ENCODE results near the gene PSMB9.
"Not testable (repeated sequence)": the region's sequence is repeated elsewhere in the genome, so short reads cannot be mapped to it uniquely, and the experiment has no call there.

The PSMB9 gene

GRCh38 chr6:32853541-32854375 lies at the start of gene PSMB9, which contains the start of gene TAP1:
Gene PSMB9, plus strand, starts transcription at chr6:32854192. Its CDS starts 38 bp downstream, at chr6:32854230.
Gene TAP1, minus strand, starts transcription at chr6:32853704. Its CDS starts 68 bp downstream, at chr6:32853636.
- DNase-seq = peak; percentile 80

DNA sequence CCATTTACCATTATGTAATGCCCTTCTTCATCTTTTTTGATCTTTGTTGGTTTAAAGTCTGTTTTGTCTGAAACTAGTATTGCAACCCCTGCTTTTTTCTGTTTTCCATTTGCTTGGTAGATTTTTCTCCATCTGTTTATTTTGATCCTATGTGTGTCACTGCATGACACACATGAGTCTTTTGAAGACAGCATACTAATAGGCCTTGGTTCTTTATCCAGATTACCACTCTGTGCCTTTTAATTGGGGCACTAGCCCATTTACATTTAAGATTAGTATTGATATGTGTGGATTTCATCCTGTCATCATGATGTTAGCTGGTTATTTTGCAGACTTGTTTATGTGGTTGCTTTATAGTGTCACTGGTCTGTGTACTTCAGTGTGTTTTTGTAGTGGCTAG lies 48.6 kb upstream of the PSMB9 start:
- not testable (repeated sequence) for DNase-seq

DNA sequence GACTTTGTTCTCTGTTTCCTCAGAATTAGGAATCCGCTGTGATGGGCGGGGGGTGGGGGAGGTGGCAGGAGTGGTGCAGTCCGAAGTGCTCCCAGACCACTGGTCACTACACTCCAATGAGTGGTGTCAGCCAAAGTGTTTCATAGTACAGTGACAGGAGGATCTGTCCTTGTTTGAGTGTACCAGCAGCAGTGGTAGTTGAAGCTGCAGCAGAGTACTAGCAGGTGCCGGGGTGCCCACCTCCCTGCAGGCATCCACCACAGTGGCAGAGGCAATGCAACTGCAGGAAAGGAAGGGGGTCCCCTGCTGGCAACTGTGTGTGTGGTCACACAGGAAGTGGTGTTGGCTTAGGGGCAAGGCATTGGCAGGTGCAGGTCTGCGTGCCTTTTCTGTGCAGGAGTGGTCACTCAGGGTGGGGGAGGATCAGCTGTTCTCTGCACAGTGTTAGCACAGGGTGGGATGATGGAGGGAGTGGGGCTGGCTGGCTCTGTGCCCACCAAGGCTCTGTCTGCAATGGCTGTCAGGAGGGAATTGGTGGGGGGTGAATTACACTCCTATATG lies 46.9 kb upstream of the PSMB9 start:
- no peak for DNase-seq

DNA sequence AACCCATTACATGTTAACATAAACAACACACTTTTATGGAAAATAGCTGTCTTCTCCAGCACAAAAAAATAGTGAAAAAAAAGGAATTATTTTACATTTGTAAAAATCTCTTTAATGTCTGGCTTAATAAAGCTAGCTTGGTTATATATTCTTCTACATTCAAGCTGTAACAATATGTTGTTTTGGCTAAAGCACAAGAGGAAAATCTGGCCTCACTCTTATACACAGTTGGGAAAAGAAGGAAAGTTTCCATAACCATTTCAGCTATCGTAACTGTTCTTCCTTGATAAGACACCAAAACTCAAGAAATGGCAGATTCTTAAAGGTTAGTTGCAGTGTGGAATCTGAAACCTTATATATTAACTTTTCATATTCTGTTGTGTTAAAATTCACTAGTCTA lies 44.8 kb upstream of the PSMB9 start:
- DNase-seq = no peak

DNA sequence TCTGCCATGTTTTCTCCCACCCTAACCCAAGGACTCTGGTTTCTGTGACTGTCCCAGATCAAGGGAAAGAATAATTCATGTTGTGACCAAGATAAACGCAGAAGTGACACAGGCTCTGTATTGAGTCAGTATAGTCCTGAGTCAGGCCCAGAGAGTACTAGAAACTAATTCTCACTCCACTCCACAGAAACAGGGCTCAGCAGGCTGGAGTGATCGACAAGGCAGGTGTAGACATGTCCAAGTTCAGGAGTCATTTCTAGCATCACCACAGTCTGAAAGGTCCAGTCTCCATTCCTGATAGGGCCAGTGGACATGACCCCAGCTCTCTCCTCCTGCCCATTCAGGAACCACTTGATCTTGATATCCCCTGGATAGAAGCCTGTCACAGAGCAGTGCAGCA lies 39.8 kb upstream of the PSMB9 start:
- DNase-seq = no peak

DNA sequence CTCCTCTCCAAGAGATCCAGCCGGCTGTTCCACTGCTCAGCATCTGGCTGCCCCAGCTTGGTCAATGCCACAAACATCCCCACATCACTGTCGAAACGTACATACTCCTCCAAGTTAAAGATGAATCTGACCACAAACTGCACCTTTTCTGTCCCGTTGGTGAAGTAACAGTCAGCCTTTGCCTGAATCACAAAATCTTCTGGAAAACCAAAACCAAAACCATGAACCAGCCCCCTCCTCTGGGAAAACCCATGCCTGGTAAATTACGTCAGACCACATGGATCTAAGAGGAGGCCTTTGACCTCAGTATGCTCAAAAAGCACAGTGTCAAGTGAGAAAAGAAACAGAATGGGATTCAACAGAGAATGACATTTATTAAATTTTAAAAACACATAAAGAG lies 38.9 kb upstream of the PSMB9 start:
- no peak for DNase-seq

GRCh38 chr6:32815996-32816395 lies 38.0 kb upstream of the PSMB9 start:
- DNase-seq = no peak

DNA sequence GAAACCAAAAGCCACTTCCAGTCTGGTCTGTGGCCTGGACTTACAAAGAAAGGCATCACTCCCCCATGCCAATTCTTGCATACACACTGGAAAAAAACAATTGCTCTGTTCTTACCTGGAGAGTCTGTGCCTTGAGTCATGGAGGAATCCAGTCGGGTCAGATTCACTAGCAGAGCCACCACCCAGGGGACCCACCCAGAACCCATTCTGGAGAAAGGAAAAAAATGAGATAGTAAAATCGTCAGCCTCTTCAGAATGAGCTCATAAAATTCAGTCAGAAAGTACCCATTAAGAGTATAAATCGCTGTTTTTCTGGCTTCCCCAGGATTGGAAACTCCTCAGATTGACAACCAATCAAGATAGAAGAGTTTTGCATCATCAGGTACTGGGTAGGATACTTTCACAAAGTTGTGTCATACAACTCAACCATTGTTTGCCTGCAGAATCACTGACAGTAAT lies 37.2 kb upstream of the PSMB9 start, which contains the start of gene HLA-DOB:
TSS of gene HLA-DOB (minus strand) at position 257 of the 459 bp plus-strand sequence. CDS start at position 206, 51 bp downstream.
- no peak for DNase-seq

DNA sequence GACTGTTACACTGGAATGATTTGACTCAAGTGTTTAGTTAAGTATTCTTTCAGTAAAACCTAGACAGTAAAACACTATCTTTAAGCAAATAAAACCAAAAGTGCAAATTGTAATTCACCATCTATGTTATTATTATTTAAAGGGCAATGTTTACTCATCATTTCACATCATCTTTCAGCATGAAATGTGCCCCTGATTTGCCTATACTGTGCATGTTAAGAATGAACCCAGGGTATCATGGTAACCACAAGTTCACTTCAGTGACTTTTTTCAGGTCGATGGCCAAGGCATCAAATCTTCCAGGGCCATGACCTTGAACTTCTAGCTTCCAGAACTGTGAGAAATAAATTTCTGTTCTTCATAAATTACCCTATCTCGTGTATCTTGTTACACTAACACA lies 35.1 kb upstream of the PSMB9 start:
- no peak for DNase-seq

DNA sequence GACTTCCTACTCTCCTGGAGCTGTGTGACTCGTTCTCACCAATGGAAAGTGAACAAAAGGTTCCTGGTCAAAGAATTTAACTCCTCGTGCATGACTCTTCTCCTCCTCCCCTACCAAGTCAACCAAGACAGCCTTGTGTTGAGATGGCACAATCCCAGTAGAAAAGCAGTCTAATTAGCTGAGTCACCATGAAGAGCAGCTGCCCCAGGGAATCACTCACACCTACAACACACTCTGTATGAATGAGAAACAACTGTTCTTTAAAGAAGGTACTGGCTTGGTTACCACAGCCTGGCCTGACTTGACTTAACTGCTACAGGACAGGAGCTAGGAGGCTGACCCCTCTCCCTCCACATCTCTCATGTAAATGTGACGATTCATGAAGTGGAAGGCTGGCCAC lies 34.3 kb upstream of the PSMB9 start:
- no peak for DNase-seq

- DNase-seq = no peak
Measured at GRCh38 chr6:32825966-32826365, 28.0 kb upstream of the PSMB9 start.

- DNase-seq = no peak
Measured at GRCh38 chr6:32827025-32827424, 27.0 kb upstream of the PSMB9 start.

DNA sequence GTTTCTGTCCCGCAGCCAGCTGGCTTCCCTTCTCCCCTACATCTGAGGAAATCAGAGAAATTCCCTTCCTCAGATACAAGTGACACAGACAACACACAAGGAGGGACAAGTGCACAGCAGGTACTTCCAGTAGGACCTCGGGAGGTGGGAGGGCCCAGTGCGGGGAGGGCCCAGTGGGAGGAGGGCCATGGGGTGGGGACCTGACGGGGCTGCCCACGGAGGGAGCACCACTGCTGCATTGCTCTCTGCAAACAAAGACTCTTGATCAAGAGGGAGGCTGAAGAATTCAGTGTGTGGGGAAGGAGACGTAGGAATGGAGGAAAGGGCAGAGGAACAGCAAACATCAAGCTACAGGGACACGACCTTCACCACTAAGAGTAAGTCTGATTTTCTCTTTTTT lies 24.5 kb upstream of the PSMB9 start:
- no peak for DNase-seq

- no peak for DNase-seq
Measured at GRCh38 chr6:32830017-32830416, 24.0 kb upstream of the PSMB9 start.

GRCh38 chr6:32830936-32831335 lies 23.1 kb upstream of the PSMB9 start:
- DNase-seq = no peak

GRCh38 chr6:32832535-32832934 lies 21.5 kb upstream of the PSMB9 start:
- no peak for DNase-seq

- DNase-seq = no peak
Measured at GRCh38 chr6:32833664-32834063, 20.3 kb upstream of the PSMB9 start.

DNA sequence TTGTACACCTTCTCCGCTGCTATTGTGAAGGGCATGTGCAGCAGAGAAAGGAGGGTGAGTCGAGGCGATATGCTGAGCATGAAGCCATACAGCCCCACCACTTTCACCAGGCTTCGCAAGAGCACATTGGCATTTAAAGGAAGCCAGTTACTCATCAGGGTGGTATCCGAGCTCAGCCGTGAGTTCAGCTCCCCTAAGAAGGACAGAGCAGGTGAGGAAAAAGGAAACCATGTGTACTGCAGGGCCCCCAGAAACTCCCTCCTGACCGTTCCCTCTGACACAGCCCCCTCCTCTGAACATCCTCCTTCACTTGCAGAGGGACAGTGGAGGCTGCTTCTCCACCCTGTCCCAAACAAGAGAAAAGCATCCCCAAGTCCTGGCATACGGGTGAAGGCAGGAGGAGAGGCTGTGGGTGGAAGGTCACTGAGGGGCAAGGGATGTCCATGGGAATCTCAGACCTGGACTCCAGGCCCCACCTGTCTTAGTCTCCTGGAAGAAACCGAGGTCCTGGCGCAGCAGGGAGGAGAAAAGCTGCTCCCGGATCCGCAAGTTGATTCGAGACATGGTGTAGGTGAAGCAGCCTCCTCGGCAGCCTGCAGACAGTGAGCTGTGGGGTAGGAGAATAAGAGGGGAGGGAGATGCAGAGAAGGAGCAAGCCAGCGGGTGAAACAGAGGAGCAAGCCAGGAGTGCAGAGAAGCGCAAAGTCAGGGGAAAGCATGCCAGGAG lies 18.7 kb upstream of the PSMB9 start:
- no peak for DNase-seq

DNA sequence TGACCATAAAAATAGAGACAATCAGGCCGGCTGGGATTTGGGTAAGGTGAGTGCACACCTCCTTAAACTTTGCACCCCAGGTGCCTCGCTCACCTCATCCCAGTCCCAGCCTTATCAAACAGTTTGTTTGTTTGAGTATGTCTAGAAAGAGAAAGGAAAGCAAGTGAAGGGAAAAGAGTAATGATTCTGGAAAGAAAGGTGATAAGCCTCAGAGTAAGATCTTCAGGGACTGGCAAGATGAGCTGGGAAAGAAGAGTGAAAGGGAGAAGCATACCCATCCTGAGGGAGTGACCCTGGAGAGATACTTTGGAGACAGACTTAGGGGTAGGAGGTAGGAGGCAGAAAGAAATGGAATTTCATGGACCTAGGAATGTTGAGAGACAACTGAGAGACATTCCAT lies 17.1 kb upstream of the PSMB9 start:
- no peak for DNase-seq

DNA sequence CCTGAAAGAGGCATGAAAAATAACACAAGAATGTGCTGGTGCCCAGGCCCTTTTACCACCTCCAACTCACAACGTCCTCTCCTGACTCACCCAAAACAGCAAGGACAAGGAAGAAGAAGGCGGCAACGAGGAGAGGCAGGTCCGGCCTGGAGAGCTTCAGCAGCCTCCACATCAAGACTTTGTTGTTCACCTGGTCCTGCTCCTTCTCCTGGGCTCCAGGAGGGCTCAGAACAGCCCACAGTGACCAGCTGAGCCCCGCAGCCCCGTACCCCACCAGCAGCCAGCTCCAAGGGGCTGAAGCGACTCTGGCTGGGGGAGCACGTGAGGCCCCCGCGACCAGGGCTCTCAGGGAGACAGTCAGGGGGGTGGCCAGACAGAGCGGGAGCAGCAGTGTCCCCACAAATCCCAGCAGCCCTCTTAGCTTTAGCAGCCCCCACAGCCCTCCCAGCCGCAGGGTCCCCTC lies 16.3 kb upstream of the PSMB9 start:
- no peak for DNase-seq

DNA sequence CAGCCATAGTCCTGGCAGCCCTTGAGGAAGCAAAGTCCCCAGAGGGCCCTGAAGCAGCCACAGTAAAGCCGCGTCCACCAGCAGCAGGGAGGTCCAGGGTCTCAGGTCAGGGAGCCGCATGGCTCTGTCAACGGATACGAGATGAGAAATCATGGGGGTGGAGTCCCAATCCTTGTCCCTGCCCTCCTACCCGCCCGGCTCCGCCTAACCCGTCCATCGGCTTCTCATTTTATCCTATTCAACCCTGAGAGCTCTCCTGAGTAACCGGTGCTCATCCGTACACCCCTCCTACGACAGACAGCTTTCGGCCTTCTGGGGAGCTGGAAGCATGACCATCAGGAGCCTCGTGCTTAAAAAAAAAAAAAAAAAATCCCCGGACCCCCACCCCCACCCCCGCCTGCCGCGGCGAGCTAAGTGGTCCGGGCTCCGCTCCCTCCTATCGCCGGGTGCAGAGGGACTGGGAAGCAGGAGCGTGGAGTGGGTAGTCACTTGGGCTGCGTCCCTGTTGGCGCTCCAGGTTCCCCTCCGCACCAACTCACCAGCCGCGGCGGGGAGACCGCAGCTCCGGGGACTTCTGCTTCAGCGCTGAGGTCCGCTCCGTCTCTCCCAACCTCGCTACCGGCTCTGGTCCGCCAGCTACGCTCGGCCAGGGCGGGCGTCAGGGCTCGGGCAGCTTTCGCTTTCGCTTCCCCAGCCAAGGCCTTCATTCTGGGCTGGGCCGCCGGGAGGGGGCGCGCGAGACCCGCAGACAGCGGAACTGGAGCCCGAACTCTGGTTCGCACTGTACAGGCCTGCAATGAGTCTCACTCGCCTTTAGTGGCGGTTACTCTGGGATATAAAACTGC lies 15.7 kb upstream of the PSMB9 start, which contains the start of gene TAP2:
TSS of gene TAP2 (minus strand) at position 626 of the 845 bp plus-strand sequence. CDS start at position 120, 506 bp downstream.
- DNase-seq = peak; percentile 86

GRCh38 chr6:32839356-32839755 lies 14.6 kb upstream of the PSMB9 start:
- DNase-seq = no peak

Data from amniotic stem cell (primary cell).